Activated CD8-positive, alpha-beta T cell treated with anti-CD3 and anti-CD28 coated beads, Interleukin-2, amount 10 ng/mL, durations not matched to agents 7 days and 5 days (primary cell): Measurements from ENCODE around the gene ARHGAP22. TPM values are rescaled to one million over a fixed set of nuclear protein-coding genes. Genes with fewer than 3 reads are reported as not detected.

Source experiments
- ATAC-seq: fragments of 150-1000 bp; cut with Tn5 transposase; one replicate; pipeline ENCODE4 v1.10.0; 2021; ENCODE audit warnings: moderate library complexity
- CTCF ChIA-PET: fragments of 350-600 bp; sonication (Branson Sonifier 250); formaldehyde crosslinking; loops from one replicate; lab custom pipeline; 2021; ENCODE audit warnings: antibody characterized with exemption; lab: Charles Lee
- POLR2A ChIA-PET: fragments of 350-600 bp; sonication (Branson Sonifier 250); formaldehyde crosslinking; loops from one replicate; lab custom pipeline; 2021; ENCODE audit warnings: antibody characterized with exemption; lab: Charles Lee
- DNase-seq: peaks from one replicate; pipeline ENCODE4 v3.0.0-alpha.2; 2020
- H3K27ac Mint-ChIP-seq: one replicate; pipeline ENCODE4 v1.8.0; 2021; ENCODE audit warnings: mild to moderate bottlenecking, mixed read lengths
- H3K27me3 Mint-ChIP-seq: one replicate; pipeline ENCODE4 v1.8.0; 2021; ENCODE audit warnings: low read depth, mixed read lengths
- H3K36me3 Mint-ChIP-seq: one replicate; pipeline ENCODE4 v1.8.0; 2021; ENCODE audit warnings: low read depth, mixed read lengths
- H3K4me1 Mint-ChIP-seq: one replicate; pipeline ENCODE4 v1.8.0; 2021; ENCODE audit warnings: low read depth, mixed read lengths
- H3K4me3 Mint-ChIP-seq: one replicate; pipeline ENCODE4 v1.8.0; 2021; ENCODE audit warnings: mild to moderate bottlenecking, mixed read lengths
- H3K9me3 Mint-ChIP-seq: one replicate; pipeline ENCODE4 v1.8.0; 2022; ENCODE audit warnings: mixed read lengths; ENCODE audit not compliant: insufficient read depth
- total RNA-seq, 2 experiments: library from RNA; stranded (reverse); gene quantifications; one replicate each; pipeline ENCODE4 v1.2.3, GENCODE V29; 2021

ARHGAP22 gene
- total RNA-seq, 2 experiments from 2014 or later = not detected

DNA sequence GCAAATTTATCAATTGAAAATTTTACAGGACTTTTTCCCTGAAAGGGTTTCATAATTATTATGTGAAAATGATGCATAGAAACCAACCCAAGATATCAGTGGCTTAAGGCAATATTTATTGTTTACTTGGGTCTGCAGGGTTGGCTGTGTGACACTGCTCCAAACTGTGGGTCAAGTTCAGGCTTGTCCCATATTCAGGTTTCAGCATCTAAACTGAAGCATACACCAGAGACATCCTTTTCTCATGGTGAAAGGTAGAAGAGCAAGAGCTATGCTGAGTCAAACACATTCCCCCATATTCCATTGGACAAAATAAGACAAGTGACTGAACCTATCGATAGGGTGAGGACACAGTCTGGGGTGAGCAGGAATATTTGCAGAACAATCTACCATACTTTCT lies 187.5 kb downstream of the ARHGAP22 start:
- DNase-seq = no peak
- Mint-ChIP-seq H3K9me3 (peaks cover 6% of the 10 kb centered on the region), H3K27ac (no peak overlapping the region), H3K36me3 (peaks cover 10% of the 10 kb centered on the region), H3K27me3 (no peaks in the 10 kb centered on the region), H3K4me3 (no peak overlapping the region), H3K4me1 (peaks cover 9% of the 10 kb centered on the region)
- ATAC-seq = no peak
- ChIA-PET POLR2A (no interaction called here), CTCF (interaction anchor here (0.6 to 1.3 kb wide), 3 partner anchors 19 to 108 kb away, joined by 3 to 4 read pairs (median 3); no protein-coding TSS in a partner anchor)

DNA sequence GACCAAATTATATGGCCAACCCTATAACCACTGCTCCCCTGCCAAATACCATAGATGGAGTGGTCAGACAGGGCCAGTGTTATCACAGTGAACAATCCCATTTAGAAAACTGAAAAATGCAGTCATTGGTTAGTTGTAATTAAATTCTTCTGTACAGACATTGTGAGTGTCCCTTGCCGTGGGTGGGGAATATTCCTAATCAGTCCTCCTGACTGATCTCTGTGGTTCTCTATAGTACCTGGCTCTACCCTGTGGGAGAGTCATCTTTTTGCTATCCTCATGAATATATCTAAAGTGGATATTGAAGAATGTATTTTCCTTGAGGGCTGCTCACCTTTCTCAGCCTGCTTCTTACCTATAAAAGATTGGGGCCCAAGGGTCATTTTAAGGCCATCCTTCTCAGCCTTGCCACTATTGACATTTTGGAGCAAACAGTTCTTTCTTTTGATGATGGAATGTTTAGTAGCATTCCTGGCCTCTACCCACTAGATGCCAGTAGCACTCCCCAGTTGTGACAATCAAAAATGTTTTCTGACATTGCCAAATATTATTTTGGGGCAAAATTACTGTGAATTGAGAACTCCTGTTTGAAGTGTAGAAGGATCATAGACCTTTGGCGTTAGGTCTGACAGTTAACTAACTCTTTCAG lies 188.2 kb downstream of the ARHGAP22 start:
- ATAC-seq = no peak
- POLR2A ChIA-PET = no interaction called here
- Mint-ChIP-seq H3K27ac (no peak overlapping the region), H3K4me1 (peaks cover 9% of the 10 kb centered on the region), H3K9me3 (peaks cover 11% of the 10 kb centered on the region), H3K4me3 (no peak overlapping the region), H3K36me3 (peaks cover 16% of the 10 kb centered on the region), H3K27me3 (no peaks in the 10 kb centered on the region)
- CTCF ChIA-PET = interaction anchor here (0.9 kb wide), 1 partner anchor 19 kb away, joined by 3 read pairs; no protein-coding TSS in a partner anchor
- DNase-seq = no peak

DNA sequence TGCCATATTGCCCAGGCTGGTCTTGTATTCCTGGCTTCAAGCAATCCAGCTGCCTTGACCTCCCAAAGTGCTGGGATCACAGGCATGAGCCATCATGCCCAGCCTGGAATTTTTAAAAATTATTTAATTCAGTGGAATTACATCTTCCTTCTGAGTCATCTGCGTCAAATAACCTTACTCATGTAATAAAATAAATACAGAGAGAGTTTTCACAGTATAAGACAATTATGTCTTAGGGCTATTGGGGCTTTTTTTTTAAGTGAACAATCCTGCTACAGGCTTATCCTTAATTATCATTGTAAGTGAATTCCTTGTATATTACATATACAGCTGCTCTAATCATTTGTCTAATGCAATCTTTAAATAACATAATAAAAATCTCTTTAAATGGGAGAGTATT lies 190.1 kb downstream of the ARHGAP22 start:
- Mint-ChIP-seq H3K9me3 (peaks cover 11% of the 10 kb centered on the region), H3K4me3 (no peak overlapping the region), H3K4me1 (peaks cover 9% of the 10 kb centered on the region), H3K27me3 (no peaks in the 10 kb centered on the region), H3K36me3 (peaks cover 29% of the 10 kb centered on the region), H3K27ac (no peak overlapping the region)
- DNase-seq (no peak), ATAC-seq (no peak)
- ChIA-PET CTCF (no interaction called here), POLR2A (no interaction called here)

DNA sequence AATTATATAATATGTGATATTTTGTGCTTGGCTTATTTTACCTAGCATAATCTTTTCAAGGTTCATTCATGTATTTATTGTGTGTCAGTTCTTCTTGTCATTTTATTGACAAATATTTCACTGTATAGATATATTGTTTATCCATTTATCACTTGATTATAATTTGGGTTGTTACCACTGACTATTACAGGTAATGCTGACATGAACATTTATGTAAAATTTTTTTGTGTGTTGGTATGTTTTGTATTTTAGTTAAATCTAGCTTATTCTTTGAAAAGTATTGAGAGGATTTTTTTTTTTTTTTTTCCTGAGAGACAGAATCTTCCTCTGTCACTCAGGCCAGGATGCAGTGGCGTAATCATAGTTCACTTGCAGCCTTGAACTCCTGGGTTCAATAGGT lies 190.7 kb downstream of the ARHGAP22 start:
- POLR2A ChIA-PET = no interaction called here
- CTCF ChIA-PET = no interaction called here

DNA sequence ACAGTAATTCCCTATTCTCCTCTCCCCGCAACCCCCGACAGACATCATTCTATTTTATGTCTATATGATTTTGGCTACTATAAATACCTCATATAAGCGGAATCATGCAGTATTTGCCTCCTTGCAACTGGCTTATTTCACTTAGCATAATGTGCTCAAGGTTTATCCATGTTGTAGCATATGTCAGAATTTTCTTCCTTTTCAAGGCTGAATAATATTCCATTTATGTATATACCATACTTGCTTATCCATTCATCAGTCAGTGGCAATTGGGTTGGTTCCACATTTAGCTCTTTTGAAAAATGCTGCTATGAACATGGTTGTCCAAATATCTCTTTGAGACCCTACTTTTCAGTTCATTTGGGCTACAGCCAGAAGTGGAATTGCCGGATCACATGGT lies 191.9 kb downstream of the ARHGAP22 start:
- no peak overlapping the region for H3K27ac Mint-ChIP-seq
- no peak for ATAC-seq
- H3K4me3 Mint-ChIP-seq = no peak overlapping the region
- ChIA-PET CTCF (no interaction called here), POLR2A (no interaction called here)
- peaks cover 29% of the 10 kb centered on the region for H3K36me3 Mint-ChIP-seq
- H3K27me3 Mint-ChIP-seq = no peaks in the 10 kb centered on the region
- H3K9me3 Mint-ChIP-seq = peaks cover 11% of the 10 kb centered on the region
- no peak for DNase-seq
- peaks cover 6% of the 10 kb centered on the region for H3K4me1 Mint-ChIP-seq

More for the DNA sequence above, 190.7 kb downstream of the ARHGAP22 start:
- Mint-ChIP-seq H3K9me3 (peaks cover 11% of the 10 kb centered on the region), H3K27me3 (no peaks in the 10 kb centered on the region), H3K4me1 (peaks cover 9% of the 10 kb centered on the region), H3K36me3 (peaks cover 29% of the 10 kb centered on the region), H3K4me3 (no peak overlapping the region), H3K27ac (no peak overlapping the region)
- ATAC-seq (no peak), DNase-seq (no peak)

DNA sequence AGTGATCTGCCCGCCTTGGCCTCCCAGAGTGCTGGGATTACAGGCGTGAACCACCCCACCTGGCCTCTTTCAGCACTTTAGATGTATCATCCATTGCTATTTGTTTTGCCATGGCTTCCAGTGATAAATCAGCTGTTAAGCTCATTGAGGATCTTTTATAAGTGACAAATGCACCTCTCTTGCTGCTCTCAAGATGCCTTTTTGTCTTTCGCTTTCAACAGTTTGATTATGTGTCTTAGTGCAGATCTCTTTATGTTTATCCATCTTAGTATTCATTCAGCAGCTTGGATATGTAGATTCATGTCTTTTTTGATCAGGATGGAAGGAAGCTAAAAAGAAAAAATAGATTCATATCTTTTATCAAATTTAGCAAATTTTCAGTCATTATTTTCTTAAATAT lies 192.8 kb downstream of the ARHGAP22 start:
- H3K36me3 Mint-ChIP-seq = peaks cover 29% of the 10 kb centered on the region
- ChIA-PET POLR2A (no interaction called here), CTCF (no interaction called here)
- no peak for DNase-seq
- no peaks in the 10 kb centered on the region for H3K27me3 Mint-ChIP-seq
- no peak overlapping the region for H3K27ac Mint-ChIP-seq
- H3K4me3 Mint-ChIP-seq = no peak overlapping the region
- no peak for ATAC-seq
- peaks cover 11% of the 10 kb centered on the region for H3K9me3 Mint-ChIP-seq
- peaks cover 6% of the 10 kb centered on the region for H3K4me1 Mint-ChIP-seq

DNA sequence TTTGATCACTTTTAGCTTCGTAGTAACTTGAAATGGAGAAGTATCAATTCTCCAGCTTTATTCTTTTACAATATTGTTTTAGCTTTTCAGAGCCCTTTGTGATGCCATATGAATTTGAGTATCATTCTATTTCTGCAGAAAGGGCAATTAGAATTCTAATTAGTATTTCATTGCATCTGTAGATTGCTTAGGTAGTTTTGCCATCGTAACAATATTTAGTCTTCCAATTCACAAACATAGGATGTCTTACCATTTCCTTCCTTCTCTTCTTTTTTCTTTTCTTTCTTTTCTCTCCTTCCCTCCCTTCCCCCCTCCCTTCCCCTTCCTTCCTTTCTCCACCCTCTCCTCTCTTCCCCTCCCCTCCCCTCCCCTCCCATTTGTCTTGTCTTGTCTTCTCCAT lies 193.4 kb downstream of the ARHGAP22 start:
- CTCF ChIA-PET = no interaction called here

DNA sequence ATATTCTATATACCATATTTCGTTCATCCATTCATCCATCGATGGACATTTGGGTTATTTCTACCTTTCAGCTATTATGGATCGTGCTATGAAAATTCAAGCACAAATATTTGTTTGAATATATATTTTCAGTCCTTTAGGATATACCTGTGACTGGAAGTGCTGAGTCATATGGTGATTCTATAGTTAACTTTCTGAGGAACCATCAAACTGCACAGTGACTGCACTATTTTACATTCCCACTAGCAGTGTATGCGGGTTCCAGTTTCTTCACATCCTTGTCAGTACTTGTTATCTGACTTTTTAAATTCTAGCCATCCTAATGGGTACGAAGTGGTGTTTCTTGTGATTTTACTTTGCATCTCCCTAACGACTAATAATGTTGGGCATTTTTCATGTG lies 194.4 kb downstream of the ARHGAP22 start:
- CTCF ChIA-PET = no interaction called here
- ATAC-seq = no peak
- Mint-ChIP-seq H3K36me3 (peaks cover 30% of the 10 kb centered on the region), H3K27me3 (no peaks in the 10 kb centered on the region), H3K4me3 (no peak overlapping the region), H3K27ac (no peak overlapping the region), H3K4me1 (peaks cover 6% of the 10 kb centered on the region), H3K9me3 (peaks cover 11% of the 10 kb centered on the region)
- POLR2A ChIA-PET = no interaction called here
- no peak for DNase-seq

More for the DNA sequence above, 193.4 kb downstream of the ARHGAP22 start:
- no peak overlapping the region for H3K27ac Mint-ChIP-seq
- H3K27me3 Mint-ChIP-seq = no peaks in the 10 kb centered on the region
- ATAC-seq = no peak
- H3K36me3 Mint-ChIP-seq = peaks cover 29% of the 10 kb centered on the region
- no peak overlapping the region for H3K4me3 Mint-ChIP-seq
- H3K9me3 Mint-ChIP-seq = peaks cover 11% of the 10 kb centered on the region
- POLR2A ChIA-PET = no interaction called here
- no peak for DNase-seq
- H3K4me1 Mint-ChIP-seq = peaks cover 6% of the 10 kb centered on the region

DNA sequence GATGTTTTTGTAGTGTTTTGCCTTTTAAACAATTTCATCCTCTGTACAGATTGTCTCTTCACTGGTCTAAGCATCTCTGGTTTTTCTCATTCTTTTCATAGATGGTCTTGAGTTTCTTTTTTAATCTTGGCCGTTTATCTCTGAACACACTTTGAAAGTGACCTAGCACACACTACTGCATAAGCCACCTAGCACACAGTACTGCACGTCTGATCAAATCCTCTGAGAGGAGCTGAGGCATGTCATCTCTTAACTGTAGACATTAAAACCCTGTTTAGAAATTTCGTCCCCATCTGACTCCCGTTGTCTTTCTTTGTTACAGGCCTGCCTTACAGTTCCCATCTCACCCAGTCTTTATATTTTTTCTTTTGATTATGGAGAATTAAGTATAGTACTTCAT lies 198.2 kb downstream of the ARHGAP22 start:
- DNase-seq = no peak
- Mint-ChIP-seq H3K4me1 (no peaks in the 10 kb centered on the region), H3K27me3 (no peaks in the 10 kb centered on the region), H3K4me3 (no peak overlapping the region), H3K9me3 (no peaks in the 10 kb centered on the region), H3K36me3 (peaks cover 15% of the 10 kb centered on the region), H3K27ac (no peak overlapping the region)
- ChIA-PET POLR2A (no interaction called here), CTCF (no interaction called here)
- no peak for ATAC-seq

DNA sequence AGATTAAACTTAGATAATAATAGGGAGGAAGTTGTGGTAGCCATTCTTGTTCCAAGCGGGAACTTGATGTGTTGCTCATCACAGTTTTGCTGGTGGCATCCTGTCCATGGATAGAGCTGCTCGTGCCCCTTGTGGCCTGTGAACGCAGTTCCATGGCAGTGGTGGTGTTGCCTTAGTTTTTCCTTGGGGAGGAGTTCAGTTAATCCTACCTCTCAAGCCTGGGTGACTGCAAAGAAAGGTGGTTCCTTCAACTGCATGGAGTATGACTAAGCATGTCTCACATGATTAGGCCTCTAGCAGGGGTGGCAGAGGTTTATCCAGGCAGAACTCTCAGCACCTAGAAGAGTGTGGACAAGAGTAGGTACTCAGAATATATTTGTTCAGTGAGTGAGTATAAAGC lies 198.7 kb downstream of the ARHGAP22 start:
- Mint-ChIP-seq H3K4me1 (no peaks in the 10 kb centered on the region), H3K9me3 (no peaks in the 10 kb centered on the region), H3K27ac (no peak overlapping the region), H3K4me3 (no peak overlapping the region), H3K36me3 (peaks cover 13% of the 10 kb centered on the region), H3K27me3 (no peaks in the 10 kb centered on the region)
- ChIA-PET POLR2A (no interaction called here), CTCF (no interaction called here)
- ATAC-seq = no peak
- no peak for DNase-seq

DNA sequence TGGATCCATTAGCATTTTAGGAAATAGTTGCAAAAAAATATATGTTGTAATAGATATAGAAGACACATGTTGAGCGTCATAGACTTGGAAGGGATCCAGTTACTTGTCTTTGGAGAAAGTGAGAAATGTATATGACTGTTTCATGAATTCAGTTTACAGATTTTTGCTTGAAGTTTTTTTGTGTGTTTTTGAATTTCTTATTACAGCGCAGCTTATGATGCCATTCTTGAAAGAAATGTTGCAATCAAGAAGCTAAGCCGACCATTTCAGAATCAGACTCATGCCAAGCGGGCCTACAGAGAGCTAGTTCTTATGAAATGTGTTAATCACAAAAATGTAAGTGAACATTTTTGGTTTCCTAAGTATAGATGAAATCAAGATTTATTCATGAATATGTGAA lies 200.2 kb downstream of the ARHGAP22 start:
- H3K36me3 Mint-ChIP-seq = peaks cover 1% of the 10 kb centered on the region
- ChIA-PET CTCF (no interaction called here), POLR2A (no interaction called here)
- peaks cover 6% of the 10 kb centered on the region for H3K4me1 Mint-ChIP-seq
- no peak for ATAC-seq
- H3K27me3 Mint-ChIP-seq = no peaks in the 10 kb centered on the region
- DNase-seq = no peak
- H3K9me3 Mint-ChIP-seq = no peaks in the 10 kb centered on the region
- H3K4me3 Mint-ChIP-seq = no peak overlapping the region
- no peak overlapping the region for H3K27ac Mint-ChIP-seq

DNA sequence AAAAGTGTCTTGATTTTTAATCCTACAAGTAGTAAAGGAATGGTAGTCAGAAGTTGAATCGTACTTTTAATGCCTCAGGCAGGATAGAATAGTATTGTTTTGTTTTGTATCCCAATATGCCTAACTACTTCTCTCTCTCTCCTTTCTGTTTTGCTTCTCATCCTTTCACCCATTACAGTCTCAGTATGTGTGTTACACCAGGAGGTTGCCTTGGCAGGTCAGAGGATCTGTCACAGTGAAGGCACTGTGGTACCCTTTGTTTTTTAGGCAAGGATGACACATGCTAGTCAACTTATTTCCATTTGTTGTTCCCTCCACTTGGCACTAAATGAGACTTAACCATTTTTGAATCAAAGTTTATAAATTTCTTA lies 204.0 kb downstream of the ARHGAP22 start:
- CTCF ChIA-PET = interaction anchor here (1.1 to 1.2 kb wide), 2 partner anchors 10 to 38 kb away, joined by 3 read pairs; no protein-coding TSS in a partner anchor
- H3K27me3 Mint-ChIP-seq = no peaks in the 10 kb centered on the region
- no peak for DNase-seq
- no peaks in the 10 kb centered on the region for H3K9me3 Mint-ChIP-seq
- no peak overlapping the region for H3K27ac Mint-ChIP-seq
- no peaks in the 10 kb centered on the region for H3K36me3 Mint-ChIP-seq
- H3K4me1 Mint-ChIP-seq = peaks cover 6% of the 10 kb centered on the region
- POLR2A ChIA-PET = no interaction called here
- H3K4me3 Mint-ChIP-seq = no peak overlapping the region
- no peak for ATAC-seq
